SH-SY5Y (cell line): ENCODE measurements around the gene PUM1.

Experiments
- GATA2 ChIP-seq: IDR thresholded peaks from 2 replicates; pipeline ENCODE4 v1.6.1; 2011; ENCODE audit warnings: mild to moderate bottlenecking, low read depth, low read length
- GATA3 ChIP-seq: IDR thresholded peaks from 2 replicates; pipeline ENCODE4 v1.6.1; 2011; ENCODE audit warnings: low read depth, mild to moderate bottlenecking, low read length, moderate library complexity

DNA sequence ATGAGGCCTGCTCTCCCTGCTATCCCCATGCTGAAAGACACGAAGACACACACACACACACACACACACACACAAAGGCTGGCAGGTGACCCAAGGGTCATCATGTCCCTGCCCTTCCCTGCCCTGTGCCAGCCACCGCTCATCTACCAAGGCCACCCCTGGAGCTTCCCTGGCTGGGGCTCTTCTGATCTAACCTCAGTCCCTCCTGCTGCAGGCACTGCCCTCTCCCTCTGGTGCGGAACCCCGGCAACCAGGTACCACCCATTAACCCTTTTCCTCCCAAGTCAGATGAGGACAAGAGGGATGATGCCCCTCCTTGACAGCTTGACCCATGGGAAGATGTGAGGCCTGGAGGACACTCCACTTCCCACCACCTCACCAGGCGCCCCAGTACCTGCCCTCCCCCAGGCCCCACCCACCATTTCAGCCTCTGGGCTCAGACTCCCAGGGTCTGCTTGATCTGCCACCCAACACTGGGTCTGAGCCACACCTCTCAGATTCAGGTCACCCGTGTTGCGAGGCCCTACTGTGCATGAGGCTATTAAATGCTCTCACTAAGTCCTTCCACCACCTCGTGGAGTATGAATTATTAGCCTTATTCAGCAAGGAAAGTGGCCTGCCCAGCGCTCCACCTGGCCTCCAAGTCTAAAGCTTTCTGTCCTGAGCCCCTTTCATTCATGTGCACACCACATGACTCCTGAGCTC is 159.4 kb downstream of the PUM1 start:
- TF ChIP-seq GATA2 (no peak), GATA3 (no peak)
